TTC549 (cell line): ENCODE measurements around the gene ATRNL1.

Experiments used
- FAIRE-seq: peaks from 2 replicates; lab custom pipeline; 2012; peaks lifted over from hg19 to GRCh38; lab: Jason Lieb, UNC

ATRNL1 gene

DNA sequence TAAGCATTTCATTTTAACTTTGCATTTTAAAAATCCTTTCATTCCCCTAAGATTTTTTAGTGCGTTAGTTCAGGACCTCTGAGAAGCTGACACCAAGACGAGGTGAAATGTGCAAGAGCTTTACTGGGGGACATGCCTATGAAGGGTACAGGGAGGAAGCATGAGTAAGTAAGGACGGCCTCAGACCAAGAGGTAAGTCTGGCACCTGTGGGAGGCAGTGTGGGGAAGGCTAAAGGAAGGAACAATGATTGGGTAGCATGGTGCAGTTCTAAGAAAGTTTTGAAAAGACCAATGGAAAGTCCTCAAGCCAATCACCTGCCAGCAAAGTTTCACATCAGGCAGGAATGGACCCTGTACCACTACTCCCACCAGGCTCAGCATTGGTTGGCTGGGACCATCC, 810.7 kb downstream of the ATRNL1 start:
- FAIRE-seq, result no peak

DNA sequence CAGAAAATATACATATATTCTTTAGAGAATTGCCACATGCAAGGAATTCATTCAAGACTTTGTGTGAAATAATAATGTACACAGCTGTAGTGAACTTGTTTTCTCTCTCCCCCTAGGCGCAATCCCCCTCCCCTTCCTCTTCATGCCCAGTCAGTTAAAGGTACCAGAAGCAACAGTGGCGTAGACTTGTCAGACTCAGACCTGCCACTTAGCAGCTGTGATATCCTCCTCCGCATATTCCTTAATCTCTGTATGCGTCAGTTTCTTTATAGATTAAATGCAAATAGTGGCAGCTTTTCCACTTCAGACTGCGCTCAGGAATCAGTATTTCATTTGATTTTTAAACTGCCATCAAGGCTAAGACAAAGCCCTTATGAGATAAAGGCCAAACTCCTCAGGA, 815.9 kb downstream of the ATRNL1 start:
- FAIRE-seq, result no peak

DNA sequence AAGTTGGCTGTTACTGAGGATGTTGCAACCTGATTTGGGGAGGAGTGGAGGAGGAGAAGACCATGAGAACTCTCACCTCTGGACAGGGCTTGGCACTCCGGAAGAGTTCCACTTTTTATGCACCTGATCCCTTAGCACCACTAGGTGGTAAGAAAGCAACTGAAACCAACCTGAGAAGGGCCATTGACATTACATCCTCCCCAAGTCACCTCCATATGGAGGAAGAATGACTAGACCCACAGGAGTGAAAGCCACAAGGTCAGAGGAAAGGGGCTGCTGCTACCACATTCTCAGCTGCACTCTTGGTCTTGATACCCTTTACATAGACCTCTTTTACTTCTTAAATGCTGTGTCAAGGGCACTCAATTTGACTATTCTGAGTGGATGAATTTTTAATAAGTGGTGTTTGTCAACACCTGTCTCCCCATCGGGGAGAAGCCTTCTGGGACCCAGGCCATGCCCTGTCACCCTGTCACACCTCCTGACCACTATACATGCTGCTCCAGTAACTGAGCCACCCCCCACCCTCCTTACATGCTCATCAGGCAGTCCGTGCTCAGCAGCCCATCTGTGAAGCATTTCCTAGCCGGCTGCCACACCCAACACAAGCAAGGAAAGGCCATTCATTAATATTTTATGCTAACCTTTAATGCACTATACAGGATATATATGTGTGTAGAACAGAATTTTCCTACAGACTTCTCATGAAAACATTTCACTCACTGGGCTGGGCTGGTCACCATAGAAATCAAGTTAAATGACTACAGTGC, 817.0 kb downstream of the ATRNL1 start:
- FAIRE-seq, result no peak

DNA sequence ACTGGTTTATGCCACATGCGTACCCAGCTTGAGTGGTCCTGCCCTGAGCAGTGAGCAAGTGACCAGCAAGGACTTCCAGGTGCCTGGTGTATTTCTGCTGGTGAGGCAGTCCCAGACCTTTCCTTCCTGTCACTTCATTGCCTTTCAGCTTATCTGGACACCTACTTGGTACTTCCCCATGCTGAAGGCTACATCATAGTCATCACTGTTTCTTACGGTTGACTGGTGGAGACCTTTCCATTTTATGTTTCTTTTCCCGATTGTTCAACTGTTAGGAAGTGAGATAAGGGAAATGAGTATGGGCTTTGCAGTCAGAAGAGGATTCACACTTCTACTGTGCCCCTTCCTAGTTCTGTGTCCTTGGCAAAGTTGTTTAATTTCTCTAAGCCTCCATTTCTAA, 821.3 kb downstream of the ATRNL1 start:
- FAIRE-seq, result no peak

DNA sequence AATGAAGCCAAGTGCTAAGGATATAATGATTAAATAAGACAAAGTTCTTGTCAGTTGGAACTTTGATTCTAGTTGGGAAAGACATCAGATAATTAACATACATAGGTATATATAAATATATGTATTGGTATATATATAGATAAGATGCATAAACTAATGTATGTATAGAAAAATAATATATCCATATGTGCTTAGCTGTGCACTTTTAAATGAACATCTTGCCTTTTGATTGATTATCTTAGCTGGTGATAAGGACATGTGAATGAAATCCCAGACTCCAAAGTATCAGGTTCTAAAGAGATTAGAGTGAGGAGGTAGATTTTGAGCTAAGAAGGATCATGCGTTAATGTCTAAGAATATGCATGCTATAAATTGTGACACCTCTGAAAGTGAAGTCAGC, 822.3 kb downstream of the ATRNL1 start:
- no peak for FAIRE-seq

DNA sequence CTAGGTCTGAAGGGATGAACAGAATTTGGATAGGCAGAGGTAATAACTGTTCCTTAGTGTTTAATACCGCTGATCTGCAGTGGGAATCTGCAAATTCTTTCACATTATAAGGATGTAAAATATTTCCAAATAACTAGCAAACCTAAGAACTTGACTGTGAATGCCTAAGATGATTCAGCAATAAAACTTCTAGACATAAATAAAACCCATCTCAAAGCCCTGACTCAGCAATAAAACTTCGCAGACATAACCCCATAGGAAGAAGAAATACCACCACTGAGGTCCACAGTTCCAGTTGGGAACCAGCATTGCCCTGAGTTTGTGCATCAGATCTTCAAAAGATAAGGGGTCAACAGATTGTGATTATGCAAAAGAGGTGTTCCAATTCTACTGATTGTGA, 825.6 kb downstream of the ATRNL1 start:
- no peak for FAIRE-seq

DNA sequence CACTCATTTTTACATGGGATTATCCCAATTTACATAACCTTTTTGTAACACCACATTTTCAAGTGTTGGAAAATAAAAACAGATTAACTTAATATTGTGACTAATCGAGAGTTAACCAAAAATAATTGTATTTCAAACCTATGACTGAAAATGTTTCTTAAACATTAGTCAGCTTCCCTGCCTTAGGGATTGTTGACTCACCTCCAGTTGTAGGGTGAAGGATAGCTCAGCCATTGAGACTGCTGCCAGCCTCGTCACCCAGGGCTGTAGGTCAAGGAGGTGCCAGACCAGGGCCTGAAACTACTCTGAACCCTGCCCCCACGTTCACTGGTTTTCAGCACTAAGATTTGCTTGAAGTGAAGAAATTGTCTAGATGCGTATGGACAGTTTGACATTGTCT, 828.6 kb downstream of the ATRNL1 start:
- FAIRE-seq, result no peak

DNA sequence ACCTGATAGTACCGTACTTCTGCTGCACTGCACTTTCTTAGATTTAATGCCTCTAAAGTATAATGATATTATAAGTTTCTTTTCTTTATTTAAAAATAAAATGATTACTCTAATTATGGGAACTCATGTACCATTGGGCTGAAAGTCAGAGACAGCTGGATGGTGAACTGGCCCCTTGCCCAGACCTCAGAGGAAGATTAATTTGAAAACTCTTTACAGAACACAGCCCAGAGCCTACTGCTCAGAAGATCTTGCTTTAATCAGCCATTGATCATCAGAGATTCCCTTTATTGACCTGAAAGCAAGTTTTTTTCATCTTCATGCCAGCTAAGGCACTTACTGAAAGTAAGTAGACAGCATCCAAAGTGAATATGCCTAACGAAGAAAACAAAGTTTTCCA, 838.1 kb downstream of the ATRNL1 start:
- FAIRE-seq, result no peak

DNA sequence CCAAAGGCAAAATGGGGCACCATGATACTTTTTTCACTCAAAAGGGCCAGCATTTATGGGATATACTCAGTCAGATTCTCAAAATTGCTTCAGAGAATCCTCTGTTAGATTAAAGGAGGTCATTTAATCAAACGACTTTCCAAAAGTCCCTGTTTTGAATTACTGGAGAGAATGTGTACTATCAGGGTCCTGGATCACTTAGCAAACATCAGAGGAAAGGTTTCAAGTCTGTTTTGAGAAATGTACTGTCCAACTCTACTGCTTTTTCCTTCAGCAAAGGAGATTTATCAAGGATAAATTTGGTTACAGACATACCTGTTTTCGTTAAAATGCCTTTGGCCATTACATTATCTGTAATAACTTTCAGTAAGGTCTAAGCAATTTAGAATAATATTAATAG, 838.9 kb downstream of the ATRNL1 start:
- no peak for FAIRE-seq

DNA sequence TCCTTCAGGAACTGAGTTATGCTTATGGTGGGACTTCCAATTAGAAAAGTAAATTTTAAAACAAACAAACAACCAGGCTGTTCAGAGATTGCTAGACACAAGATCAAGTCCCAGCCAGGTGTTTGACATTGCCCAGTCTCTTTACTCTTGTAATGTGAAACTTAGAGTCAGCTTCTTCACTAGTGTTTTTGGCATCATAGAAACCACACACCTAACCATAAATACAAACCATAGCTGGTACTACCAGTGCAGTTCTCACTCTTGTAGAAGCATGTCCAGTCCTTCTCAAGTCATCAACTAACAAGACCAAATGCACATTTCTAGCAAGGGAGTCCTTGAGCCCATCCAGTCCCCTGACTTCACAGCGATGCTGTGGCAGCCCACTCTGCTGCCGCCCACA, 839.9 kb downstream of the ATRNL1 start:
- FAIRE-seq, result no peak

DNA sequence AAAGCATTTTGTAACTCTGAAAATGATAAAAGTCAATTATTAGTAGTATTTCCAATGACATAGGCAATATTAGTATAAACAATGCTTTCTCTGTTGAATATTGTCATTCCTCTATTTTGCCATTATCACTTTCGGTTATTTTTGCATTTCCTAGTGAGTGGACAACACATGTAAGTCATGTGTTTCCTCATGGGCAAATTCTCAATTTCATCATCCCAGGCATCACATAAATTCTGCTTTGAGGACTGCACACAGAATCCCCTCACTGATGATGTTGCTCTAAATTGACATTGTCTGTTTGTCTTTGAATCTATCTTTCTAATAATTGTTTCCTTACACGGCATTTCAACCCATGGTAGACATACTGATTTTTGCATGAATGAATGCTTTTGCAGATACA, 842.6 kb downstream of the ATRNL1 start:
- FAIRE-seq, result no peak

DNA sequence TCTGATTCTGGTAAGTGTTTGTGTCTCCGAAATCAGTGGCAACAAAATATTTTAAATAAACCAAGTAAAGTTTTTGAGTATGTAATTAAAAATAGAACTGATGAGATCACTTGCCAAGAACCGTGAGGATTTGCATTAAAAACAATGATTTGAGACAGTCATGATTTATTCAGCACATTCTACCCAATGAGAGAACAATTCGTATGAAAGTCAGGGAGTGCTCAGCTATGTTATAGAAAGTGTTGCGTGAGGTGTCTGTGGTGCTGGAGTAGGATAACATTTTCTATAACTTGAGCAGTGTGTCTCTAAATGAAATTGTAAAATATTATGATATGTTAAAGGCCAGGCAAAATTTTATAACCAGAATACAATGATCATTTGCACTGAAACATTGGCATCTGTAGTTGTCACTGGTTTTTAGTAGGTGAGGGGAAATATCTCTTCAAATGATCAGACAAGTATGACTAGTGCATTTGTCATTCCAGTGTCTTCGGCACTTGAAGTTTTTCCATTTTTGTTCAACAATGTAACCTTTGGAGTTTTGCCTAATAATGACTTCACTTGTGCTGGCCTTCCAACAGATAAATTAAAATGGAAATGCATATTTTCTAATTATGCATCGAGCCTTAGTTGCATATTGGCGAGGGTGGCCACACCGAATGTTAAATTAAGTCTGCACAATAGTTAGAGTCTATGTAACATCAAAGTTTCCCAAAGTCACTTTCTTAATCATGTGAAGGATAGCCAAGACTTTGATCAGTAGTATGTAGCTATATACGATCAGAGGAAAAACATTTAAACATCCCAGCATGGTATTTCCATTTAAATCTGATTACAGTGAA, 844.0 kb downstream of the ATRNL1 start:
- no peak for FAIRE-seq

DNA sequence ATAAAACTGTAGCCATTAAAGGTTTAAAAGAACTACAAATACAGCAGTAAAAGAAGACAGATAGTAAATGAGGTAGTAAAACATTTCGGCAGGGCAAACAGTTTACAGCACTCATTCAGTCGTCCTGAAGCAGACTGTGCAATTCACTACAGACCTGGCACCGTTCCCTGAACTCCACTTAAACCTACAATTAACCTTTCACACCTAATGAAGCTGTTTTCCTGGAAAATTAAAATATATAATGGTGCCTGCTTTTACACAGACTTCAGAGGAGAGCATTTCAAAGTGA, 844.5 kb downstream of the ATRNL1 start:
- no peak for FAIRE-seq

DNA sequence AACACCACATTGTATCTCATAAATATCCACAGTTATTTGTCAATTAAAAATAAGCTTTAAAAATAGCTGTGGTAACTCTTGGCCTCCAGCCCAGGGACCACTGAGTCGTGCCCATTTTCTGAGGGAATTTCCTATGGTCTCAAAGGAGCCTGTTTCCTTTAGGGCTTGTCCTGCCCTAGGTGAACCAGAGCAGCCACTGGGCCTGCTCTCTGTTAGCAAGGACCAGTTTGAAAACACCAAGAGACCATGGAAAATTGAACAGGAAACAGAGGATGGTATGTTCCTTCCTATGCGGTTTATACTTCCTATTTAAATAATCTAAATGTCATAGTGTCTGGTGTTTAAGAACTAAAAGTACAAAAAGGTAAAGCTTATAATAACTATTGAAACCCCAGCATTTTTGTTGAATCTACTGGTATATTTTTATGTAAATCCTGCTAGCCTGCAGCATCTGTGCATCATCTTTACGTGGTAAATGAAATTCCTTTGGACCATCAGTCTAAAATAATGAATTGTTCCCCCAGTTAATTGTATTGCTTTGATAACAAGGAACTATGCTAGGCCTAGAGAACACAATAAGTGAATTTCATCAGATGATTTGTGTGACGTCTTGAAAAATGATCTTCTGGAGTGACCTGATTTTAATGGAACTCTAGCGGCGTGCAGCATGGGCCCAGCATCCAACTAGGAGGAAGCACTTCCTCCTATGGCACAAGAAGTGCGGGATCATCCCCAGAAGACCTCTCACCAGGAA, 846.1 kb downstream of the ATRNL1 start:
- no peak for FAIRE-seq

DNA sequence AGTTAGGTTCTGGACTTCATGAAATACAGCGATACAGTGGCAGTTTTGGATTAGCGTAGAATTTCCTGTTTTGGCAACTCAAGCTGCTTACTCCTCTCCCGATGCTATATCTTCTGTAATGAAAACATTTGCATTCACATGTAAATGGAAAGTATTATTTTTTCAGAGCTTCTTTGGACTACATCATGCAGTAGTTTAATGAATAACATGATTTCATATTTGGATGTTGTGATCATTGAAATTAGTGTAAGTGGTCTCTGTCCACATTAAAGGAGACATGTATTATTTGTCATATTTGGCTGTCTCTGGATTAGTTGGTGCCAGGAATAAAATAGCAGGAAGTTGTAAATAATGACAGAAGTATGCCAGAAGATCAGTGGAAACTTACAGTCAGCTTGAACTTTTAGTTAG, 848.2 kb downstream of the ATRNL1 start:
- no peak for FAIRE-seq

DNA sequence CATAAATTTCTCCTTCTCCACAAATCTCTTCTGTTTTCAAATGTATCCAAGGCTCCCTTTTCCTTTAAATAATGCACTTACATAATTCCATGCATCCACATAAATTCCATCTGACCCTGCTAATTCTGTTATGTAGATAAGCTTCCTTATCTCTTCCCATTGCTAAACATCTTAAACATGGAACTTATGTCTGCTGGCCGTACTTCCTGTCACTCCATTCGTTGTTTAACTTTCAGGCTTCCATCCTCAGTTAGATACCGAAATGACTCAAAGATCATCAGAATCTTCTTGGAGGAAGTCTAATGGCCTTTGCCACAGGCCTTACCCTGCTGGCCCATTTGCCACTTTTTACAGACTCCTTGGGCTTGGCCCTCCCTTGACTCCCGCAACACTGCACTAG, 848.9 kb downstream of the ATRNL1 start:
- FAIRE-seq, result no peak

DNA sequence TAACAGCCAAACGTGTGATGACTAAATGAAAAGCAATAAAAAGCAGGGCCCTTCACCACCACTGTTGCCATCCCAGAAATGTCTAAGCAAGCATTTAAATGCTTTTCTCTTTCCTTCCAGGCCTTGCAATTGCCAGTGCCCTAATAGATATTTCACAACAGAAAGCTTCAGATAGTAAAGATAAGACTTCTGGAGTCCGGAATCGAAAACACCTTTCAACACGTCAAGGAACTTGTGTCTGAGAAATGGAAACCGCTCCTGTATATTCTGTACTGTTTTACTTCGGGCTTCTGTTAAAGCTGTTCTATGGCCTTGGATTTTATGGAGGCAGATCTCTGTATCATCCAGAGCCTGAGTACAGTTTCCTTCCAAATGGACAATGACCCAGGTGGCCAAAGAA, 851.4 kb downstream of the ATRNL1 start:
- FAIRE-seq, result no peak

DNA sequence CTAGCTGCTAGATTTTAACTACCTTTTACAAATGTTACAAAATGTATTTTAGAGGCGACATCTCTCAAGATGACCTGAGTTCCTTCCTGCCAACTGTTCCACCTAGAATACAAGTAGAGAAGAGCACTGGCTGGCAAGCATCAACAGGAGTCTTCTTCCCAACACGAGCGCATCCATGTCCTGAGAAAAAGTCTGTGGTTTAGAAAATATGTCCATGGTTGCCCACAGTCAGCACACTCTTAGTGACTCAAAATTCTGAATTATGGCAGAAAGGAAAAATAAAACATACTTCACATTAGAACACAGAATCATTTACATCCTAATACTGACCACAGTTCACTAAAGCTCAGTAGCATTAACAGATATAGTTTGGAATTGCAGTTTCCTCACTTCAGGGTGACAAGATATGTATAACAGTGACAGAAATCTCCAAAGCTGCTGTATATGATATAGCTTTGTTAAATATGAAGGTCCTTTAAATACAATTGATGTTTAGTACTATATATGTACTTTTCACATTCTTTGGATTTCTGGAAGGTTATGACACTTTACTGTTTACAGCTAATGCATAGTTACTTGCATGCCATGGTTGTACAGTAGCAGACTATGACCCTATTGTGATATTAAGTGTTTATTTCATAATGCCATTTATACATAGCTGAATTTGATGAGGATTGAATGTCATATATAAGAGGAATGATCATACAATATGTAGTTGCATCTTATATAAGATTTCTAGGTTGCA, 852.7 kb downstream of the ATRNL1 start:
- no peak for FAIRE-seq

DNA sequence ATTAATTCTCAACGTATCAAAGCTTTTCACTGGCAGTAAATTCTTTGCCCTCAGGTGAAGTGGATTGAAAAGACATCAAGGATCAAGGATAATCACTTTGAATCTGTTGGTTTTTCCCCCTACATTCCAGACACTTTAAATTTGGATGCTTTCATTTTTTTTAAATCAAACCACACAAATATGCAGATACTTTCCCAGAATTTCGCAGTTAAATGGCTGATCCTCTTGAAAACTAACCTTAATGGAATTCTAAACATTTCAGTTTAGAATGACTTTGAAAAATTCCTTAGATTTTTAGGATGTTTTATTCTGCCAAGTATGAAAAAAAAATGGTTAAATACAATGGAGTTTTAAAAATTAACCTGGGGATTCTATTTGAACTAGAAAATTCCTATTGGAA, 853.9 kb downstream of the ATRNL1 start:
- no peak for FAIRE-seq

DNA sequence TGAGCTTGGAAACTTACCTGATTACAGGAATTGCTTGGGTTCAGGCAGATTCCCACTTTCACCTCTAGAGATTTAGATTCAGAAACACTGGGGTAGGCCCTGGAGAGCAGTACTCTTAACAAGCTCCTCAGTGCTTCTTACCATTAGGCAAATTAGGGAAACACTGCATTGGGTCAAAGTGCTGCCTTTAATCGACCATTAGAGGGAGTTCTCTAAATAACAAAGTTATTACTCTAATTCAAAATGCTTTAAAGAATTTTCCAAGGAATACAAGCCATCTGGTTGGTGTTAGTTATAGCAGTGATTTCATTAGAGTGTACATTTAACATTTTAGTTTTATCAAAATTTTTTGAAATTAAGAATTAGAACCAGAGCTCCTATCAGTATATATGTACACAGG, 855.3 kb downstream of the ATRNL1 start:
- no peak for FAIRE-seq

DNA sequence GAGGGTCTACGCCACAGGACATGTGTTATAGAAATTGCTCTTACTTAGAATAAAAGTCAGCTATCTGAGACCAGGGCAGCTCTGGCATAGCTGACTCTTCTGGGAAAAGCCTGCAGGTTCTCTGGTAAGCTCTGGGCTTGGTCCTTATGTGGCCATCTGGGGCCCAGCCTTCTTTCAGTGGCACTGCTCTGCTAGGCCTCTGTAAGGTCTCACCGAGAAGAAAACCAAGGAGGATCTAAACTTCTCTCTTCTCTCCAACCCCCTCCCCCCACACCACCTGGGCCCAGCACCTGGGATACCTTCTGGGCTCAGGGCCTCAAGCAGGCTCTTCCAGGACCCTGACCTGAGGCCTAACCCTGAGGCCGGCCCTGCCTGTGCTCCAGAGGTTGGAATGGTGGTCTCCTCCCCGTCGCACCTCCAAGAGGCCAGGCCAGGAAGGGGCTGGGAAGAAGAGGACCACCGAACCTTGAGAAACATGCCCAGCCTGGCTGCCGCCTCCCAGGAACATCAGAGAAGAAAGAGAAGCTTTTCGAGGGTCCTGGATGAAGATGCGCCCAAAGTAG, 856.2 kb downstream of the ATRNL1 start:
- no peak for FAIRE-seq

DNA sequence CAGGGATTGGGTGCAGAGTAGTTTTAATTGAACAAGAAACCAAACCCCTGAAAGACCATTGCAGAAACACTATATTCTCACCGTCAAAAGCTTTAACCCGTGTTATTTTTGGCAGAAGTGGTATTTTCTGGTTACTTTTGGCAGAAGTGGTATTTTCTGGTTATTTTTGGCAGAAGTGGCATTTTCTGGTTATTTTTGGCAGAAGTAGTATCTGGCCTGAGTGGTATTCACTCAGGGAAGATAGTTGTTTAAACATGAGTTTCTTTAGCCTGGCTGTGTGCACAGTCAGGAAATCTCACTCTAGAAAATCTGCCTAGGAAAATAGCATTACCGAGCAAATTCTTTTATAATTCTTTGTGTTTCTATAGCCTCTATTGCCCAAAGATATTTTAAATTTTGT, 857.2 kb downstream of the ATRNL1 start:
- FAIRE-seq, result no peak
